SK-N-SH (cell line): ENCODE data around the gene CA7. TPM values are rescaled to one million over a fixed set of nuclear protein-coding genes. Genes with fewer than 3 reads are reported as not detected.

Source experiments
- CTCF ChIA-PET: fragments of 300-600, 350-600 bp; formaldehyde crosslinking; extraction: SDS; loops from one replicate; lab custom pipeline; 2021; lab: Yijun Ruan, JAX
- POLR2A ChIA-PET: fragments of 350-600 bp; sonication (Branson Sonifier 250); formaldehyde crosslinking; extraction: SDS; loops from one replicate; lab custom pipeline; 2020; ENCODE audit warnings: antibody characterized with exemption, inconsistent platforms; lab: Yijun Ruan, JAX
- DNase-seq: peaks from one replicate; pipeline ENCODE4 v3.0.0; 2012
- H2AFZ ChIP-seq: fragments of 200-600 bp; sonication (generic); 2 replicates; pipeline ENCODE4 v1.8.1; 2016; ENCODE audit warnings: antibody characterized with exemption, mild to moderate bottlenecking, low read depth
- H3F3A ChIP-seq: fragments of 200-600 bp; sonication (generic); replicated peaks from 2 replicates; pipeline ENCODE3; 2016; ENCODE audit warnings: antibody characterized with exemption, mild to moderate bottlenecking; ENCODE audit not compliant: insufficient read depth
- H3K27ac ChIP-seq, 2 experiments: fragments of 200-500 bp in 1 of 2; fragments of 200-600 bp in 1 of 2; sonication (Bioruptor generic) in 1 of 2; sonication (generic), shearing (Covaris generic) in 1 of 2; 2 replicates each; pipeline versions ENCODE4 v1.5.1 to v1.6.1; 2014 to 2016; ENCODE audit warnings: low read depth in 2 of 2, inconsistent platforms in 1 of 2, low read length in 1 of 2, mild to moderate bottlenecking in 1 of 2, mixed read lengths in 1 of 2
- H3K27me3 ChIP-seq: fragments of 200-600 bp; sonication (generic), shearing (Covaris generic); 2 replicates; pipeline ENCODE4 v1.6.1; 2016; ENCODE audit warnings: mixed run types; ENCODE audit not compliant: insufficient read depth
- H3K36me3 ChIP-seq, 2 experiments: fragments of 200-500 bp in 1 of 2; fragments of 200-600 bp in 1 of 2; sonication (Bioruptor generic) in 1 of 2; sonication (generic) in 1 of 2; replicated peaks in 1 of 2; 2 replicates each; pipeline versions ENCODE3 to v1.5.1; 2014 to 2016; ENCODE audit warnings: low read length in 1 of 2, mild to moderate bottlenecking in 1 of 2; ENCODE audit not compliant: insufficient read depth in 2 of 2, control insufficient read depth in 1 of 2
- H3K4me1 ChIP-seq, 2 experiments: fragments of 200-500 bp in 1 of 2; fragments of 200-600 bp in 1 of 2; sonication (Bioruptor generic) in 1 of 2; sonication (generic), shearing (Covaris generic) in 1 of 2; 2 replicates each; pipeline versions ENCODE4 v1.5.1 to v1.6.1; 2014 to 2016; ENCODE audit warnings: low read depth in 1 of 2, low read length in 1 of 2, mixed run types in 1 of 2; ENCODE audit not compliant: insufficient read depth in 2 of 2, control insufficient read depth in 1 of 2
- H3K4me2 ChIP-seq: fragments of 200-600 bp; sonication (generic), shearing (Covaris generic); 2 replicates; pipeline ENCODE4 v1.6.1; 2017; ENCODE audit warnings: mixed run types
- H3K4me3 ChIP-seq, 2 experiments: fragments of 200-500 bp in 1 of 2; fragments of 200-600 bp in 1 of 2; sonication (Bioruptor generic) in 1 of 2; sonication (generic), shearing (Covaris generic) in 1 of 2; 2 replicates each; pipeline versions ENCODE4 v1.5.1 to v1.8.1; 2014 to 2016; ENCODE audit warnings: low read depth in 2 of 2, inconsistent platforms in 1 of 2, low read length in 1 of 2, mild to moderate bottlenecking in 1 of 2, mixed read lengths in 1 of 2, moderate library complexity in 1 of 2
- H3K79me2 ChIP-seq: fragments of 200-600 bp; sonication (generic); 2 replicates; pipeline ENCODE4 v1.8.1; 2017; ENCODE audit warnings: mild to moderate bottlenecking; ENCODE audit not compliant: insufficient read depth
- H3K9ac ChIP-seq: fragments of 200-600 bp; sonication (generic); 2 replicates; pipeline ENCODE4 v1.6.1; 2017; ENCODE audit warnings: mixed run types
- H3K9me2 ChIP-seq: fragments of 200-600 bp; sonication (generic); 2 replicates; pipeline ENCODE4 v1.6.1; 2017; ENCODE audit warnings: mixed run types
- H3K9me3 ChIP-seq: fragments of 200-600 bp; sonication (generic); 2 replicates; pipeline ENCODE4 v1.6.1; 2017; ENCODE audit warnings: mixed run types, mild to moderate bottlenecking, moderate library complexity
- H4K20me1 ChIP-seq: fragments of 200-600 bp; sonication (generic); 2 replicates; pipeline ENCODE4 v1.6.1; 2017; ENCODE audit warnings: mild to moderate bottlenecking, mixed run types; ENCODE audit not compliant: insufficient read depth
- CHD2 ChIP-seq: fragments of 150-350 bp; IDR thresholded peaks from 2 replicates; pipeline ENCODE4 v1.6.1; 2018; ENCODE audit warnings: low read length; ENCODE audit not compliant: partially characterized antibody
- ELF1 ChIP-seq: IDR thresholded peaks from 2 replicates; pipeline ENCODE4 v1.4.0; 2012
- EP300 ChIP-seq, 2 experiments: IDR thresholded peaks; 2 replicates each; pipeline versions ENCODE4 v1.4.0 to v1.6.1; 2012; ENCODE audit warnings: borderline replicate concordance in 1 of 2, low read depth in 1 of 2, low read length in 1 of 2
- EZH2phosphoT487 ChIP-seq: fragments of 200-600 bp; sonication (generic); IDR thresholded peaks from 2 replicates; pipeline ENCODE4 v1.6.1; 2017; ENCODE audit warnings: low read depth, mixed run types, mild to moderate bottlenecking, antibody characterized with exemption, moderate library complexity, borderline replicate concordance
- FOSL2 ChIP-seq: IDR thresholded peaks from 2 replicates; pipeline ENCODE4 v1.4.0; 2012; ENCODE audit warnings: low read depth, mild to moderate bottlenecking, moderate library complexity, borderline replicate concordance
- FOXJ3 ChIP-seq: sonication (generic); formaldehyde crosslinking; IDR thresholded peaks from 2 replicates; pipeline ENCODE4 v1.5.1; 2020; ENCODE audit warnings: mild to moderate bottlenecking, missing genetic modification reagents
- JUND ChIP-seq: IDR thresholded peaks from 2 replicates; pipeline ENCODE4 v1.4.0; 2012
- MEF2A ChIP-seq: IDR thresholded peaks from 2 replicates; pipeline ENCODE4 v1.4.0; 2012; ENCODE audit warnings: low read depth, borderline replicate concordance
- MXI1 ChIP-seq: IDR thresholded peaks from 2 replicates; pipeline ENCODE4 v1.6.1; 2012; ENCODE audit warnings: mild to moderate bottlenecking, low read depth, low read length, improper control_type of control experiment
- NFIC ChIP-seq: IDR thresholded peaks from 2 replicates; pipeline ENCODE4 v1.4.0; 2012; ENCODE audit warnings: borderline replicate concordance
- NRF1 ChIP-seq: IDR thresholded peaks from 2 replicates; pipeline ENCODE4 v1.6.1; 2012; ENCODE audit warnings: low read depth, mild to moderate bottlenecking, low read length
- POLR2AphosphoS5 ChIP-seq: IDR thresholded peaks from 2 replicates; pipeline ENCODE4 v1.6.1; 2012; ENCODE audit warnings: low read depth, low read length
- RAD21 ChIP-seq: IDR thresholded peaks from 2 replicates; pipeline ENCODE4 v1.6.1; 2012; ENCODE audit warnings: mild to moderate bottlenecking, low read length
- RCOR1 ChIP-seq: fragments of 150-350 bp; IDR thresholded peaks from 2 replicates; pipeline ENCODE4 v1.6.1; 2017; ENCODE audit warnings: antibody characterized with exemption, low read length
- RFX5 ChIP-seq: IDR thresholded peaks from 2 replicates; pipeline ENCODE4 v1.6.1; 2012; ENCODE audit warnings: mild to moderate bottlenecking, improper control_type of control experiment, low read length
- TCF12 ChIP-seq: IDR thresholded peaks from 2 replicates; pipeline ENCODE4 v1.4.0; 2012
- WGBS: methylation state at CpG from one replicate; pipeline ENCODE4 v1.1.6; 2017; ENCODE audit warnings: low lambda C conversion rate; 5-methylcytosine and 5-hydroxymethylcytosine counted together
- polyA plus RNA-seq, 3 experiments: library from polyadenylated mRNA; depleted of rRNA; stranded (reverse); fragments of >200 nt; gene quantifications; 2 replicates each; pipeline ENCODE4 v1.2.3, GENCODE V29; 2012
- TF ChIP-seq, protein P1 (sequence below): fragments of 150-350 bp; IDR thresholded peaks from 2 replicates; pipeline ENCODE4 v1.6.1; 2016; ENCODE audit warnings: mild to moderate bottlenecking, low read depth, low read length
- TF ChIP-seq, protein P2 (sequence below): IDR thresholded peaks from 2 replicates; pipeline ENCODE4 v1.4.0; 2012; ENCODE audit warnings: low read depth, borderline replicate concordance
- TF ChIP-seq, protein P3 (sequence below): fragments of 200-600 bp; sonication (generic); IDR thresholded peaks from 2 replicates; pipeline ENCODE4 v1.6.1; 2017; ENCODE audit warnings: antibody characterized with exemption, mild to moderate bottlenecking, moderate library complexity
- TF ChIP-seq, protein P4 (sequence below): IDR thresholded peaks from 2 replicates; pipeline ENCODE4 v1.6.1; 2012; ENCODE audit warnings: mild to moderate bottlenecking, low read depth, low read length, moderate library complexity

CA7 gene
- polyA plus RNA-seq, 1 of the 3 experiments (the other 2 are of a cell fraction), result 0.12 TPM

- CTCF ChIA-PET, result interaction anchor here (1.0 to 8.5 kb wide), 9 partner anchors 10 to 270 kb away, joined by 3 to 174 read pairs (median 4); partner anchors contain the start of genes B3GNT9, CDH16, NOL3 and RRAD
- Histone ChIP-seq H3F3A (peaks cover 3% of the 10 kb centered on the region), H4K20me1 (no peaks in the 10 kb centered on the region), H2AFZ (peak overlapping the region; percentile 31; the same call in 1 of the 2 replicates), H3K4me3 (no peak overlapping the region), H3K79me2 (no peaks in the 10 kb centered on the region), H3K9me2 (no peaks in the 10 kb centered on the region), H3K4me1 (peaks cover 19% of the 10 kb centered on the region in 2 experiments), H3K4me2 (peak overlapping the region; percentile 52), H3K9ac (peak overlapping the region; percentile 3; the same call in 1 of the 2 replicates), H3K9me3 (no peaks in the 10 kb centered on the region), H3K27me3 (no peaks in the 10 kb centered on the region), H3K27ac (peak overlapping the region; percentile 43 to 53)
- DNase-seq, result peak; percentile 81
- whole genome bisulfite sequencing, result 50% methylated on average over 6 of the region's 9 CpGs
- TF ChIP-seq CHD2 (peak; percentile 56), TCF12 (peak; percentile 4; the same call in 1 of the 2 replicates), FOXJ3 (CRISPR knock-in tag) (no peak), MXI1 (no peak), ELF1 (no peak), NFIC (peak; percentile 97), FOSL2 (no peak), RCOR1 (0 out of 2 replicates have a peak, but pooled peaks have one; percentile 7), POLR2AphosphoS5 (no peak), EZH2phosphoT487 (no peak), MEF2A (no peak), EP300 (IDR thresholded peaks at IDR 0.05; ENCODE audit: borderline replicate concordance in 1 of 2, low read depth in 1 of 2, low read length in 1 of 2) (peak in 1 of 2 experiments; percentile 46; a peak in 2 of 4 replicates), NRF1 (no peak), RFX5 (no peak), JUND (no peak; the same call in 1 of the 2 replicates), RAD21 (no peak)
- TF ChIP-seq, protein P1, sequence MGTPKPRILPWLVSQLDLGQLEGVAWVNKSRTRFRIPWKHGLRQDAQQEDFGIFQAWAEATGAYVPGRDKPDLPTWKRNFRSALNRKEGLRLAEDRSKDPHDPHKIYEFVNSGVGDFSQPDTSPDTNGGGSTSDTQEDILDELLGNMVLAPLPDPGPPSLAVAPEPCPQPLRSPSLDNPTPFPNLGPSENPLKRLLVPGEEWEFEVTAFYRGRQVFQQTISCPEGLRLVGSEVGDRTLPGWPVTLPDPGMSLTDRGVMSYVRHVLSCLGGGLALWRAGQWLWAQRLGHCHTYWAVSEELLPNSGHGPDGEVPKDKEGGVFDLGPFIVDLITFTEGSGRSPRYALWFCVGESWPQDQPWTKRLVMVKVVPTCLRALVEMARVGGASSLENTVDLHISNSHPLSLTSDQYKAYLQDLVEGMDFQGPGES, result no peak
- TF ChIP-seq, protein P2, sequence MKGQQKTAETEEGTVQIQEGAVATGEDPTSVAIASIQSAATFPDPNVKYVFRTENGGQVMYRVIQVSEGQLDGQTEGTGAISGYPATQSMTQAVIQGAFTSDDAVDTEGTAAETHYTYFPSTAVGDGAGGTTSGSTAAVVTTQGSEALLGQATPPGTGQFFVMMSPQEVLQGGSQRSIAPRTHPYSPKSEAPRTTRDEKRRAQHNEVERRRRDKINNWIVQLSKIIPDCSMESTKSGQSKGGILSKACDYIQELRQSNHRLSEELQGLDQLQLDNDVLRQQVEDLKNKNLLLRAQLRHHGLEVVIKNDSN, result peak; percentile 59; the same call in 1 of the 2 replicates
- TF ChIP-seq, protein P3, sequence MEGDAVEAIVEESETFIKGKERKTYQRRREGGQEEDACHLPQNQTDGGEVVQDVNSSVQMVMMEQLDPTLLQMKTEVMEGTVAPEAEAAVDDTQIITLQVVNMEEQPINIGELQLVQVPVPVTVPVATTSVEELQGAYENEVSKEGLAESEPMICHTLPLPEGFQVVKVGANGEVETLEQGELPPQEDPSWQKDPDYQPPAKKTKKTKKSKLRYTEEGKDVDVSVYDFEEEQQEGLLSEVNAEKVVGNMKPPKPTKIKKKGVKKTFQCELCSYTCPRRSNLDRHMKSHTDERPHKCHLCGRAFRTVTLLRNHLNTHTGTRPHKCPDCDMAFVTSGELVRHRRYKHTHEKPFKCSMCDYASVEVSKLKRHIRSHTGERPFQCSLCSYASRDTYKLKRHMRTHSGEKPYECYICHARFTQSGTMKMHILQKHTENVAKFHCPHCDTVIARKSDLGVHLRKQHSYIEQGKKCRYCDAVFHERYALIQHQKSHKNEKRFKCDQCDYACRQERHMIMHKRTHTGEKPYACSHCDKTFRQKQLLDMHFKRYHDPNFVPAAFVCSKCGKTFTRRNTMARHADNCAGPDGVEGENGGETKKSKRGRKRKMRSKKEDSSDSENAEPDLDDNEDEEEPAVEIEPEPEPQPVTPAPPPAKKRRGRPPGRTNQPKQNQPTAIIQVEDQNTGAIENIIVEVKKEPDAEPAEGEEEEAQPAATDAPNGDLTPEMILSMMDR, result no peak
- TF ChIP-seq, protein P4, sequence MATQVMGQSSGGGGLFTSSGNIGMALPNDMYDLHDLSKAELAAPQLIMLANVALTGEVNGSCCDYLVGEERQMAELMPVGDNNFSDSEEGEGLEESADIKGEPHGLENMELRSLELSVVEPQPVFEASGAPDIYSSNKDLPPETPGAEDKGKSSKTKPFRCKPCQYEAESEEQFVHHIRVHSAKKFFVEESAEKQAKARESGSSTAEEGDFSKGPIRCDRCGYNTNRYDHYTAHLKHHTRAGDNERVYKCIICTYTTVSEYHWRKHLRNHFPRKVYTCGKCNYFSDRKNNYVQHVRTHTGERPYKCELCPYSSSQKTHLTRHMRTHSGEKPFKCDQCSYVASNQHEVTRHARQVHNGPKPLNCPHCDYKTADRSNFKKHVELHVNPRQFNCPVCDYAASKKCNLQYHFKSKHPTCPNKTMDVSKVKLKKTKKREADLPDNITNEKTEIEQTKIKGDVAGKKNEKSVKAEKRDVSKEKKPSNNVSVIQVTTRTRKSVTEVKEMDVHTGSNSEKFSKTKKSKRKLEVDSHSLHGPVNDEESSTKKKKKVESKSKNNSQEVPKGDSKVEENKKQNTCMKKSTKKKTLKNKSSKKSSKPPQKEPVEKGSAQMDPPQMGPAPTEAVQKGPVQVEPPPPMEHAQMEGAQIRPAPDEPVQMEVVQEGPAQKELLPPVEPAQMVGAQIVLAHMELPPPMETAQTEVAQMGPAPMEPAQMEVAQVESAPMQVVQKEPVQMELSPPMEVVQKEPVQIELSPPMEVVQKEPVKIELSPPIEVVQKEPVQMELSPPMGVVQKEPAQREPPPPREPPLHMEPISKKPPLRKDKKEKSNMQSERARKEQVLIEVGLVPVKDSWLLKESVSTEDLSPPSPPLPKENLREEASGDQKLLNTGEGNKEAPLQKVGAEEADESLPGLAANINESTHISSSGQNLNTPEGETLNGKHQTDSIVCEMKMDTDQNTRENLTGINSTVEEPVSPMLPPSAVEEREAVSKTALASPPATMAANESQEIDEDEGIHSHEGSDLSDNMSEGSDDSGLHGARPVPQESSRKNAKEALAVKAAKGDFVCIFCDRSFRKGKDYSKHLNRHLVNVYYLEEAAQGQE, result 0 out of 2 replicates have a peak, but pooled peaks have one; percentile 25
- TF ChIP-seq, all 33 proteins: peak for 7
- POLR2A ChIA-PET, result interaction anchor here (0.5 kb wide), 1 partner anchor 276 kb away, joined by 3 read pairs; no protein-coding TSS in a partner anchor
- H3K36me3 ChIP-seq, result no peaks in the 10 kb centered on the region
These were observed 55.9 kb downstream of the CA7 start for GRCh38 chr16:66899945-66900710.
